Peyer's patch (tissue), 4 donors: Measurements from ENCODE around the gene LCA5L.

Experiments
- POLR2A ChIP-seq, 2 donors: fragments of 450-650 bp; IDR thresholded peaks; one replicate each; pipeline ENCODE4 v1.5.1; 2017; ENCODE audit warnings: antibody characterized with exemption in 2 of 2, mild to moderate bottlenecking in 2 of 2, moderate library complexity in 2 of 2
- TF ChIP-seq, protein P1 (sequence below), 6 experiments: fragments of 450-650 bp in 4 of 6; fragments of 200-600 bp in 2 of 6; sonication (generic) in 1 of 6; IDR thresholded peaks; one replicate each; pipeline ENCODE4 v1.5.1; 2017 to 2019; ENCODE audit warnings: antibody characterized with exemption in 6 of 6, mild to moderate bottlenecking in 3 of 6, moderate library complexity in 1 of 6

DNA sequence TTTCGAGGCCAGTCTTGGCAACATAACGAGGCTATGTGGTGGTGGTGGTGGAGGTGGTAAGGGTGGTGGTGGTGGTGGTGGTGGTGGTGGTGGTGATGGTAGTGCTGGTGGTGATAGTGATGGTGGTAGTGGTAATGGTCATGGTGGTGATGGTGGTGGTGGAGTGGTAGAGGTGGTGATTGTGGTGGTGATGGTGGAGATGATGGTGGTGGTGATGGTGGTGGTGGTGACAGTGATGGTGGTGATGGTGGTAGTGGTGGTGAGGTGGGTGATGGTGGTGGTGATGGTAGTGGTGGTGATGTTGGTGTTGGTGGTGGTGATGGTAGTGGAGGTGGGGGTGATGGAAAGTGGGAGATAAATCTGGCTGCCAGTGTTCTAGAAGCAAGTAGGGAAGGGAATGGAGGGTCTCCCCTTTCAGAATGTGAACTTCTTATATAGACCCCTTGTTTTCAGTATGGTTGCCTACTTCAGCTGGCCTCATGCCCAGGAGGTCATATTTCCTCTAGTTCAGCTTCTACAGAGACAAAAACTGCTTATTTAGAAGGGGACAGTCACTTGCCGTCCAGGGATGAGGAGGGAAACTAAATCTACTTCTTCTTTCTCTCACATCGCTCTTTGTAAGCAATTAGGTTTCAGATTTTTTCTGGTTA, 33.7 kb upstream of the LCA5L start:
- TF ChIP-seq, protein P1, sequence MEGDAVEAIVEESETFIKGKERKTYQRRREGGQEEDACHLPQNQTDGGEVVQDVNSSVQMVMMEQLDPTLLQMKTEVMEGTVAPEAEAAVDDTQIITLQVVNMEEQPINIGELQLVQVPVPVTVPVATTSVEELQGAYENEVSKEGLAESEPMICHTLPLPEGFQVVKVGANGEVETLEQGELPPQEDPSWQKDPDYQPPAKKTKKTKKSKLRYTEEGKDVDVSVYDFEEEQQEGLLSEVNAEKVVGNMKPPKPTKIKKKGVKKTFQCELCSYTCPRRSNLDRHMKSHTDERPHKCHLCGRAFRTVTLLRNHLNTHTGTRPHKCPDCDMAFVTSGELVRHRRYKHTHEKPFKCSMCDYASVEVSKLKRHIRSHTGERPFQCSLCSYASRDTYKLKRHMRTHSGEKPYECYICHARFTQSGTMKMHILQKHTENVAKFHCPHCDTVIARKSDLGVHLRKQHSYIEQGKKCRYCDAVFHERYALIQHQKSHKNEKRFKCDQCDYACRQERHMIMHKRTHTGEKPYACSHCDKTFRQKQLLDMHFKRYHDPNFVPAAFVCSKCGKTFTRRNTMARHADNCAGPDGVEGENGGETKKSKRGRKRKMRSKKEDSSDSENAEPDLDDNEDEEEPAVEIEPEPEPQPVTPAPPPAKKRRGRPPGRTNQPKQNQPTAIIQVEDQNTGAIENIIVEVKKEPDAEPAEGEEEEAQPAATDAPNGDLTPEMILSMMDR (IDR thresholded peaks at IDR 0.05) = no peak
- TF ChIP-seq POLR2A (IDR thresholded peaks at IDR 0.05) = no peak
